Measurements from ENCODE around the gene SVEP1. TPM values are rescaled to one million over a fixed set of nuclear protein-coding genes. Genes with fewer than 3 reads are reported as not detected.
"Not testable (repeated sequence)": the region's sequence is repeated elsewhere in the genome, so short reads cannot be mapped to it uniquely, and the experiment has no call there.

Gene SVEP1
- total and polyA plus RNA-seq, 2 experiments from 2014 or later, result 5.3 to 14.6 TPM

- Histone ChIP-seq H3K9me3 (ENCODE audit: low read depth) (no peaks in the 10 kb centered on the region), H3K27ac (no peak overlapping the region), H4K20me1 (ENCODE audit: insufficient read depth, poor library complexity, severe bottlenecking) (no peaks in the 10 kb centered on the region), H3K9me2 (replicated peaks; ENCODE audit: insufficient read depth) (no peaks in the 10 kb centered on the region), H3K4me3 (no peak overlapping the region), H3K36me3 (replicated peaks; ENCODE audit: insufficient read depth, low read depth) (no peaks in the 10 kb centered on the region), H3K27me3 (no peaks in the 10 kb centered on the region), H3K4me2 (no peak overlapping the region), H3K4me1 (ENCODE audit: insufficient read depth) (no peaks in the 10 kb centered on the region), H3K79me2 (no peaks in the 10 kb centered on the region), H2AFZ (no peak overlapping the region)
- no peak for DNase-seq (ENCODE audit: low spot score)
- no peak for TF ChIP-seq EZH2 (IDR thresholded peaks at IDR 0.05; ENCODE audit: borderline replicate concordance)
- TF ChIP-seq EZH2phosphoT487 (IDR thresholded peaks at IDR 0.05; ENCODE audit: low read depth, severe bottlenecking, unreplicated experiment), result no peak
- TF ChIP-seq CTCF (IDR thresholded peaks at IDR 0.05; ENCODE audit: poor library complexity), result no peak
- 93% methylated on average over 2 of the region's 2 CpGs for WGBS (ENCODE audit: low lambda C conversion rate, missing lambda C conversion rate)
Measured at GRCh38 chr9:110622368-110622767, 42.8 kb upstream of the SVEP1 start.

- H3K4me2 ChIP-seq, result no peak overlapping the region
- no peaks in the 10 kb centered on the region for H3K79me2 ChIP-seq
- H3K27ac ChIP-seq, result no peak overlapping the region
- no peaks in the 10 kb centered on the region for H3K9me2 ChIP-seq (replicated peaks; ENCODE audit: insufficient read depth)
- no peak for TF ChIP-seq EZH2 (IDR thresholded peaks at IDR 0.05; ENCODE audit: borderline replicate concordance)
- TF ChIP-seq EZH2phosphoT487 (IDR thresholded peaks at IDR 0.05; ENCODE audit: low read depth, severe bottlenecking, unreplicated experiment), result no peak
- no peak for TF ChIP-seq CTCF (IDR thresholded peaks at IDR 0.05; ENCODE audit: poor library complexity)
- WGBS (ENCODE audit: low lambda C conversion rate, missing lambda C conversion rate), result 56% methylated on average over 3 of the region's 3 CpGs
- no peak overlapping the region for H2AFZ ChIP-seq
- no peak overlapping the region for H3K4me3 ChIP-seq
- no peaks in the 10 kb centered on the region for H3K4me1 ChIP-seq (ENCODE audit: insufficient read depth)
- no peaks in the 10 kb centered on the region for H3K27me3 ChIP-seq
- H3K9me3 ChIP-seq (ENCODE audit: low read depth), result no peaks in the 10 kb centered on the region
- no peaks in the 10 kb centered on the region for H3K36me3 ChIP-seq (replicated peaks; ENCODE audit: insufficient read depth, low read depth)
- H4K20me1 ChIP-seq (ENCODE audit: insufficient read depth, poor library complexity, severe bottlenecking), result no peaks in the 10 kb centered on the region
- DNase-seq (ENCODE audit: low spot score), result no peak
Measured at GRCh38 chr9:110620726-110621125, 41.2 kb upstream of the SVEP1 start.

- Histone ChIP-seq H3K9me3 (ENCODE audit: low read depth) (no peaks in the 10 kb centered on the region), H3K36me3 (replicated peaks; ENCODE audit: insufficient read depth, low read depth) (no peaks in the 10 kb centered on the region), H4K20me1 (ENCODE audit: insufficient read depth, poor library complexity, severe bottlenecking) (no peaks in the 10 kb centered on the region), H3K4me2 (no peak overlapping the region), H3K4me1 (ENCODE audit: insufficient read depth) (no peaks in the 10 kb centered on the region), H3K4me3 (no peak overlapping the region), H2AFZ (no peak overlapping the region), H3K27me3 (no peaks in the 10 kb centered on the region), H3K9me2 (replicated peaks; ENCODE audit: insufficient read depth) (no peaks in the 10 kb centered on the region), H3K27ac (no peak overlapping the region), H3K79me2 (no peaks in the 10 kb centered on the region)
- no peak for TF ChIP-seq EZH2phosphoT487 (IDR thresholded peaks at IDR 0.05; ENCODE audit: low read depth, severe bottlenecking, unreplicated experiment)
- TF ChIP-seq CTCF (IDR thresholded peaks at IDR 0.05; ENCODE audit: poor library complexity), result no peak
- TF ChIP-seq EZH2 (IDR thresholded peaks at IDR 0.05; ENCODE audit: borderline replicate concordance), result no peak
- no peak for DNase-seq (ENCODE audit: low spot score)
Measured at GRCh38 chr9:110619831-110620230, 40.3 kb upstream of the SVEP1 start.

- Histone ChIP-seq H3K27me3 (no peaks in the 10 kb centered on the region), H3K79me2 (no peaks in the 10 kb centered on the region), H3K36me3 (replicated peaks; ENCODE audit: insufficient read depth, low read depth) (no peaks in the 10 kb centered on the region), H3K27ac (no peak overlapping the region), H3K4me2 (no peak overlapping the region), H3K4me1 (ENCODE audit: insufficient read depth) (no peaks in the 10 kb centered on the region), H3K9me2 (replicated peaks; ENCODE audit: insufficient read depth) (no peaks in the 10 kb centered on the region), H4K20me1 (ENCODE audit: insufficient read depth, poor library complexity, severe bottlenecking) (no peaks in the 10 kb centered on the region), H2AFZ (no peak overlapping the region), H3K4me3 (no peak overlapping the region), H3K9me3 (ENCODE audit: low read depth) (no peaks in the 10 kb centered on the region)
- DNase-seq (ENCODE audit: low spot score), result no peak
- 93% methylated on average over 4 of the region's 4 CpGs for WGBS (ENCODE audit: low lambda C conversion rate, missing lambda C conversion rate)
- no peak for TF ChIP-seq EZH2phosphoT487 (IDR thresholded peaks at IDR 0.05; ENCODE audit: low read depth, severe bottlenecking, unreplicated experiment)
Measured at GRCh38 chr9:110615498-110615897, 36.0 kb upstream of the SVEP1 start.

- not testable (repeated sequence) for H4K20me1 ChIP-seq (ENCODE audit: insufficient read depth, poor library complexity, severe bottlenecking); H3K27ac ChIP-seq; H3K9me2 ChIP-seq (replicated peaks; ENCODE audit: insufficient read depth); H3K9me3 ChIP-seq (ENCODE audit: low read depth); H3K4me3 ChIP-seq; H3K79me2 ChIP-seq; H3K4me1 ChIP-seq (ENCODE audit: insufficient read depth); H3K4me2 ChIP-seq; DNase-seq (ENCODE audit: low spot score); H2AFZ ChIP-seq; H3K36me3 ChIP-seq (replicated peaks; ENCODE audit: insufficient read depth, low read depth); H3K27me3 ChIP-seq
- WGBS (ENCODE audit: low lambda C conversion rate, missing lambda C conversion rate), result 84% methylated on average over 8 of the region's 8 CpGs
Measured at GRCh38 chr9:110614576-110614975, 35.0 kb upstream of the SVEP1 start.

Measured in hepatocyte (in vitro differentiated cells).